HepG2 (cell line): Measurements from ENCODE around the gene RNASE3. TPM values are rescaled to one million over a fixed set of nuclear protein-coding genes. Genes with fewer than 3 reads are reported as not detected.

Source experiments
- ATAC-seq: fragments of 200-7000 bp; cut with Tn5 transposase; 3 replicates; pipeline ENCODE4 v1.9.1; 2020; ENCODE audit warnings: mild to moderate bottlenecking, moderate library complexity
- BruUV-seq: library from RNA; stranded (reverse); fragments of 400-500 nt; replicated peaks from 2 replicates; lab custom pipeline; 2021; lab: Mats Ljungman, UMichigan
- CTCF ChIA-PET: fragments of 300-600 bp; formaldehyde crosslinking; extraction: SDS; loops from one replicate; lab custom pipeline; 2021; ENCODE audit warnings: low total read pairs, inconsistent platforms, low intra/inter-chr PET ratio; lab: Yijun Ruan, JAX
- POLR2A ChIA-PET: fragments of 350-600 bp; sonication (Branson Sonifier 250); formaldehyde crosslinking; loops from one replicate; lab custom pipeline; 2020; ENCODE audit warnings: antibody characterized with exemption, inconsistent platforms; lab: Yijun Ruan, JAX
- DNase-seq: peaks from one replicate; pipeline ENCODE4 v3.0.0-alpha.2; 2015; ENCODE audit warnings: low spot score
- FAIRE-seq: peaks from 3 replicates; lab custom pipeline; 2011; peaks lifted over from hg19 to GRCh38; lab: Jason Lieb, UNC
- H2AFZ ChIP-seq: one replicate; pipeline ENCODE4 v1.6.1; 2011; ENCODE audit warnings: low read length, inconsistent platforms
- H3K27ac ChIP-seq: fragments of 300-600 bp; 3 replicates; pipeline ENCODE4 v1.8.0; 2011; ENCODE audit warnings: mixed run types, mild to moderate bottlenecking, mixed read lengths, low read length, inconsistent platforms; ENCODE audit not compliant: insufficient read depth; ENCODE audit errors: extremely low read length
- H3K27me3 ChIP-seq, 2 experiments: fragments of 200-600 bp in 1 of 2; 2 replicates in 1 of 2; 3 replicates in 1 of 2; pipeline versions ENCODE4 v1.6.0 to v1.8.0; 2011; ENCODE audit warnings: low read length in 2 of 2, mild to moderate bottlenecking in 2 of 2, moderate library complexity in 2 of 2, inconsistent platforms in 1 of 2; ENCODE audit not compliant: insufficient read depth in 2 of 2, control insufficient read depth in 1 of 2
- H3K36me3 ChIP-seq, 2 experiments: fragments of 200-600 bp in 1 of 2; replicated peaks in 1 of 2; 2 replicates in 1 of 2; 3 replicates in 1 of 2; pipeline versions ENCODE4 v1.5.1 to v1.8.0; 2011; ENCODE audit warnings: low read length in 2 of 2, inconsistent platforms in 1 of 2; ENCODE audit not compliant: insufficient read depth in 2 of 2, control insufficient read depth in 1 of 2
- H3K4me1 ChIP-seq: 2 replicates; pipeline ENCODE4 v1.5.1; 2012; ENCODE audit warnings: low read length, inconsistent platforms; ENCODE audit not compliant: insufficient read depth
- H3K4me2 ChIP-seq: 2 replicates; pipeline ENCODE4 v1.6.0; 2011; ENCODE audit warnings: low read depth, low read length, inconsistent platforms
- H3K4me3 ChIP-seq, 3 experiments: fragments of 200-600 bp in 1 of 3; sonication (generic), shearing (Covaris generic) in 1 of 3; replicated peaks in 1 of 3; 2 replicates each; pipeline ENCODE4 v1.5.1; 2011 to 2016; ENCODE audit warnings: low read length in 3 of 3, inconsistent platforms in 2 of 3, low read depth in 2 of 3, mild to moderate bottlenecking in 2 of 3, control low read depth in 1 of 3, mixed read lengths in 1 of 3; ENCODE audit not compliant: insufficient read depth in 1 of 3
- H3K79me2 ChIP-seq: one replicate; pipeline ENCODE4 v1.6.1; 2011; ENCODE audit warnings: low read length, inconsistent platforms; ENCODE audit not compliant: insufficient read depth
- H3K9ac ChIP-seq: 2 replicates; pipeline ENCODE4 v1.6.0; 2011; ENCODE audit warnings: mild to moderate bottlenecking, low read depth, low read length, inconsistent platforms; ENCODE audit not compliant: insufficient read depth
- H3K9me3 ChIP-seq: 2 replicates; pipeline ENCODE4 v1.5.1; 2012; ENCODE audit warnings: mild to moderate bottlenecking, low read length
- H4K20me1 ChIP-seq: 2 replicates; pipeline ENCODE4 v1.6.0; 2011; ENCODE audit warnings: inconsistent platforms, mild to moderate bottlenecking, low read length, moderate library complexity; ENCODE audit not compliant: insufficient read depth
- BCL6 ChIP-seq: IDR thresholded peaks from 2 replicates; pipeline ENCODE4 v1.6.1; 2016; ENCODE audit warnings: missing genetic modification reagents, missing compliant biosample characterization
- FLYWCH1 ChIP-seq: sonication (generic); formaldehyde crosslinking; IDR thresholded peaks from 2 replicates; pipeline ENCODE4 v1.8.1; 2023; ENCODE audit warnings: mild to moderate bottlenecking, missing genetic modification reagents
- FOXM1 ChIP-seq: sonication (generic); formaldehyde crosslinking; IDR thresholded peaks from 2 replicates; pipeline ENCODE4 v1.5.0; 2020; ENCODE audit warnings: missing genetic modification reagents
- ZBTB8A ChIP-seq: sonication (generic); formaldehyde crosslinking; IDR thresholded peaks from 2 replicates; pipeline ENCODE4 v1.4.0; 2020; ENCODE audit warnings: mild to moderate bottlenecking, low read depth, missing genetic modification reagents, borderline replicate concordance
- ZNF713 ChIP-seq: sonication (generic); formaldehyde crosslinking; IDR thresholded peaks from 2 replicates; pipeline ENCODE4 v1.4.0; 2020; ENCODE audit warnings: mild to moderate bottlenecking, missing genetic modification reagents
- WGBS: methylation state at CpG from one replicate; pipeline ENCODE4 v1.1.6; 2017; ENCODE audit warnings: low lambda C conversion rate; 5-methylcytosine and 5-hydroxymethylcytosine counted together
- in situ Hi-C: cut with HindIII; loops from 2 replicates; pipeline ENCODE4 v1.10.0; 2017; ENCODE audit warnings: low pct_unique_long_range_greater_than_20kb; ENCODE audit not compliant: extremely low pct_ligation_motif_present
- intact Hi-C: fragments of 100-400 bp; cut with micrococcal nuclease; formaldehyde crosslinking; loops from one replicate; pipeline ENCODE4 v1.10.0; 2022; ENCODE audit not compliant: unreplicated experiment
- polyA plus RNA-seq, 8 experiments: library from polyadenylated mRNA; depleted of rRNA in 3 of 8; stranded (reverse) in 7 of 8; unstranded in 1 of 8; fragments of >200 nt; fragmentation: Illumina TruSeq in 4 of 8; extraction: Trizol in 4 of 8; gene quantifications; 2 replicates each; pipeline versions ENCODE4 v1.2.1 to v1.2.3, GENCODE V29; 2011 to 2016; ENCODE audit warnings: low read depth in 4 of 8, missing spikeins in 1 of 8, mixed read lengths in 1 of 8; ENCODE audit not compliant: insufficient read depth in 1 of 8
- total RNA-seq, 5 experiments: library from RNA; depleted of rRNA; stranded (reverse); fragments of >200 nt; fragmentation: Illumina TruSeq; extraction: Trizol; gene quantifications; 2 replicates each; pipeline ENCODE4 v1.2.3, GENCODE V29; 2016; ENCODE audit warnings: low read depth in 1 of 5
- TF ChIP-seq, protein P1 (sequence below): sonication (generic); formaldehyde crosslinking; IDR thresholded peaks from 2 replicates; pipeline ENCODE4 v1.5.1; 2020; ENCODE audit warnings: missing genetic modification reagents, mild to moderate bottlenecking, borderline replicate concordance
- TF ChIP-seq, protein P2 (sequence below), 2 experiments: fragments of 450-650 bp in 1 of 2; sonication (generic) in 1 of 2; formaldehyde crosslinking; IDR thresholded peaks; 2 replicates each; pipeline versions ENCODE4 v1.5.0 to v1.8.0; 2020 to 2022; ENCODE audit warnings: mild to moderate bottlenecking in 1 of 2, missing genetic modification reagents in 1 of 2
- TF ChIP-seq, protein P3 (sequence below): sonication (generic); formaldehyde crosslinking; IDR thresholded peaks from 2 replicates; pipeline ENCODE4 v1.8.0; 2022; ENCODE audit warnings: low read depth, missing genetic modification reagents
- TF ChIP-seq, protein P4 (sequence below): sonication (generic); formaldehyde crosslinking; IDR thresholded peaks from 2 replicates; pipeline ENCODE4 v1.4.0; 2020; ENCODE audit warnings: missing genetic modification reagents
- TF ChIP-seq, protein P5 (sequence below): sonication (generic); formaldehyde crosslinking; IDR thresholded peaks from 2 replicates; pipeline ENCODE4 v1.4.0; 2020; ENCODE audit warnings: missing genetic modification reagents, mild to moderate bottlenecking, borderline replicate concordance
- TF ChIP-seq, protein P6 (sequence below): sonication (generic); formaldehyde crosslinking; IDR thresholded peaks from 2 replicates; pipeline ENCODE4 v1.5.0; 2020; ENCODE audit warnings: mild to moderate bottlenecking, missing genetic modification reagents, moderate library complexity

The RNASE3 gene
- total and polyA plus RNA-seq, 2 of the 13 experiments (the other 11 are each of a cell fraction or from before 2014, with no cell fraction given) = not detected

DNA sequence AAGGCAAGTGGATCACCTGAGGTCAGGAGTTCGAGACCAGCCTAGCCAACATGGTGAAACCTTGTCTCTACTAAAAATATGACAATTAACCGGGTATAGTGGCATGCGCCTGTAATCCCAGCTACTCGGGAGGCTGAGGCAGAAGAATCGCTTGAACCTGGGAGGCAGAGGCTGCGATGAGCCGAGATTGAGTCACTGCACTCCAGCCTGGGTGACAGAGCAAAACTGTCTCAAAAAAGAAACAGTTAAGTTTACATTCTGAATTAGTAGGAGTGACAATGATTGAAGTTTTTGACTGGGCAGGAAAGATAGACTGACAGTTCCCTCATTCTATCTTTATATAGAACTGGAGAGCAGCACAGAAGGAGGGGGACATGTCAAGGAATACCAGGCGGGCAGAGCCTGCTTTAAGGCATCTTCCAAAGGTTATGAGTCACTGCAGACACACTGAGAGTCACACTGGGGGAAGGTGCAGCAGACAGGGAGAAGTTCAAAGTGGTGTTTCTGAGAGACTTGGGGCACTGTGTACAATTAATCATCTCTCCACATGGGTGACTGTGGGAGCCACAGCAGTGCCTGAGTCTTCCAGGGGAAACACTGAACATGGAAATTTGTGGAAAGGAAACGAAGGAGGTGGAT is 42.8 kb upstream of the RNASE3 start:
- Histone ChIP-seq H4K20me1 (no peaks in the 10 kb centered on the region), H3K79me2 (no peaks in the 10 kb centered on the region)
- in situ Hi-C loops = no loop called here
- TF ChIP-seq, protein P1, sequence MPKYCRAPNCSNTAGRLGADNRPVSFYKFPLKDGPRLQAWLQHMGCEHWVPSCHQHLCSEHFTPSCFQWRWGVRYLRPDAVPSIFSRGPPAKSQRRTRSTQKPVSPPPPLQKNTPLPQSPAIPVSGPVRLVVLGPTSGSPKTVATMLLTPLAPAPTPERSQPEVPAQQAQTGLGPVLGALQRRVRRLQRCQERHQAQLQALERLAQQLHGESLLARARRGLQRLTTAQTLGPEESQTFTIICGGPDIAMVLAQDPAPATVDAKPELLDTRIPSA = no peak
- no peak for TF ChIP-seq ZBTB8A (CRISPR knock-in tag)
- TF ChIP-seq, protein P2, sequence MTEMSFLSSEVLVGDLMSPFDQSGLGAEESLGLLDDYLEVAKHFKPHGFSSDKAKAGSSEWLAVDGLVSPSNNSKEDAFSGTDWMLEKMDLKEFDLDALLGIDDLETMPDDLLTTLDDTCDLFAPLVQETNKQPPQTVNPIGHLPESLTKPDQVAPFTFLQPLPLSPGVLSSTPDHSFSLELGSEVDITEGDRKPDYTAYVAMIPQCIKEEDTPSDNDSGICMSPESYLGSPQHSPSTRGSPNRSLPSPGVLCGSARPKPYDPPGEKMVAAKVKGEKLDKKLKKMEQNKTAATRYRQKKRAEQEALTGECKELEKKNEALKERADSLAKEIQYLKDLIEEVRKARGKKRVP (CRISPR knock-in tag; IDR thresholded peaks at IDR 0.05) = no peak
- TF ChIP-seq, protein P3, sequence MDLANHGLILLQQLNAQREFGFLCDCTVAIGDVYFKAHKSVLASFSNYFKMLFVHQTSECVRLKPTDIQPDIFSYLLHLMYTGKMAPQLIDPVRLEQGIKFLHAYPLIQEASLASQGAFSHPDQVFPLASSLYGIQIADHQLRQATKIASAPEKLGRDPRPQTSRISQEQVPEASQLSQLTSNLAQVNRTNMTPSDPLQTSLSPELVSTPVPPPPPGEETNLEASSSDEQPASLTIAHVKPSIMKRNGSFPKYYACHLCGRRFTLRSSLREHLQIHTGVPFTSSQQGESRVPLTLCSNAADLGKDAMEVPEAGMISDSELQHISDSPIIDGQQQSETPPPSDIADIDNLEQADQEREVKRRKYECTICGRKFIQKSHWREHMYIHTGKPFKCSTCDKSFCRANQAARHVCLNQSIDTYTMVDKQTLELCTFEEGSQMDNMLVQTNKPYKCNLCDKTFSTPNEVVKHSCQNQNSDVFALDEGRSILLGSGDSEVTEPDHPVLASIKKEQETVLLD (CRISPR knock-in tag) = no peak
- TF ChIP-seq, protein P4, sequence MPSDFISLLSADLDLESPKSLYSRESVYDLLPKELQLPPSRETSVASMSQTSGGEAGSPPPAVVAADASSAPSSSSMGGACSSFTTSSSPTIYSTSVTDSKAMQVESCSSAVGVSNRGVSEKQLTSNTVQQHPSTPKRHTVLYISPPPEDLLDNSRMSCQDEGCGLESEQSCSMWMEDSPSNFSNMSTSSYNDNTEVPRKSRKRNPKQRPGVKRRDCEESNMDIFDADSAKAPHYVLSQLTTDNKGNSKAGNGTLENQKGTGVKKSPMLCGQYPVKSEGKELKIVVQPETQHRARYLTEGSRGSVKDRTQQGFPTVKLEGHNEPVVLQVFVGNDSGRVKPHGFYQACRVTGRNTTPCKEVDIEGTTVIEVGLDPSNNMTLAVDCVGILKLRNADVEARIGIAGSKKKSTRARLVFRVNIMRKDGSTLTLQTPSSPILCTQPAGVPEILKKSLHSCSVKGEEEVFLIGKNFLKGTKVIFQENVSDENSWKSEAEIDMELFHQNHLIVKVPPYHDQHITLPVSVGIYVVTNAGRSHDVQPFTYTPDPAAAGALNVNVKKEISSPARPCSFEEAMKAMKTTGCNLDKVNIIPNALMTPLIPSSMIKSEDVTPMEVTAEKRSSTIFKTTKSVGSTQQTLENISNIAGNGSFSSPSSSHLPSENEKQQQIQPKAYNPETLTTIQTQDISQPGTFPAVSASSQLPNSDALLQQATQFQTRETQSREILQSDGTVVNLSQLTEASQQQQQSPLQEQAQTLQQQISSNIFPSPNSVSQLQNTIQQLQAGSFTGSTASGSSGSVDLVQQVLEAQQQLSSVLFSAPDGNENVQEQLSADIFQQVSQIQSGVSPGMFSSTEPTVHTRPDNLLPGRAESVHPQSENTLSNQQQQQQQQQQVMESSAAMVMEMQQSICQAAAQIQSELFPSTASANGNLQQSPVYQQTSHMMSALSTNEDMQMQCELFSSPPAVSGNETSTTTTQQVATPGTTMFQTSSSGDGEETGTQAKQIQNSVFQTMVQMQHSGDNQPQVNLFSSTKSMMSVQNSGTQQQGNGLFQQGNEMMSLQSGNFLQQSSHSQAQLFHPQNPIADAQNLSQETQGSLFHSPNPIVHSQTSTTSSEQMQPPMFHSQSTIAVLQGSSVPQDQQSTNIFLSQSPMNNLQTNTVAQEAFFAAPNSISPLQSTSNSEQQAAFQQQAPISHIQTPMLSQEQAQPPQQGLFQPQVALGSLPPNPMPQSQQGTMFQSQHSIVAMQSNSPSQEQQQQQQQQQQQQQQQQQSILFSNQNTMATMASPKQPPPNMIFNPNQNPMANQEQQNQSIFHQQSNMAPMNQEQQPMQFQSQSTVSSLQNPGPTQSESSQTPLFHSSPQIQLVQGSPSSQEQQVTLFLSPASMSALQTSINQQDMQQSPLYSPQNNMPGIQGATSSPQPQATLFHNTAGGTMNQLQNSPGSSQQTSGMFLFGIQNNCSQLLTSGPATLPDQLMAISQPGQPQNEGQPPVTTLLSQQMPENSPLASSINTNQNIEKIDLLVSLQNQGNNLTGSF = no peak
- TF ChIP-seq, protein P5, sequence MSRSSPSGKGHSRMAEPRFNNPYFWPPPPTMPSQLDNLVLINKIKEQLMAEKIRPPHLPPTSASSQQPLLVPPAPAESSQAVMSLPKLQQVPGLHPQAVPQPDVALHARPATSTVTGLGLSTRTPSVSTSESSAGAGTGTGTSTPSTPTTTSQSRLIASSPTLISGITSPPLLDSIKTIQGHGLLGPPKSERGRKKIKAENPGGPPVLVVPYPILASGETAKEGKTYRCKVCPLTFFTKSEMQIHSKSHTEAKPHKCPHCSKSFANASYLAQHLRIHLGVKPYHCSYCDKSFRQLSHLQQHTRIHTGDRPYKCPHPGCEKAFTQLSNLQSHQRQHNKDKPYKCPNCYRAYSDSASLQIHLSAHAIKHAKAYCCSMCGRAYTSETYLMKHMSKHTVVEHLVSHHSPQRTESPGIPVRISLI (CRISPR knock-in tag) = no peak
- TF ChIP-seq FLYWCH1 (CRISPR knock-in tag) = no peak
- TF ChIP-seq ZNF713 = no peak
- TF ChIP-seq FOXM1 = no peak
- TF ChIP-seq, protein P6, sequence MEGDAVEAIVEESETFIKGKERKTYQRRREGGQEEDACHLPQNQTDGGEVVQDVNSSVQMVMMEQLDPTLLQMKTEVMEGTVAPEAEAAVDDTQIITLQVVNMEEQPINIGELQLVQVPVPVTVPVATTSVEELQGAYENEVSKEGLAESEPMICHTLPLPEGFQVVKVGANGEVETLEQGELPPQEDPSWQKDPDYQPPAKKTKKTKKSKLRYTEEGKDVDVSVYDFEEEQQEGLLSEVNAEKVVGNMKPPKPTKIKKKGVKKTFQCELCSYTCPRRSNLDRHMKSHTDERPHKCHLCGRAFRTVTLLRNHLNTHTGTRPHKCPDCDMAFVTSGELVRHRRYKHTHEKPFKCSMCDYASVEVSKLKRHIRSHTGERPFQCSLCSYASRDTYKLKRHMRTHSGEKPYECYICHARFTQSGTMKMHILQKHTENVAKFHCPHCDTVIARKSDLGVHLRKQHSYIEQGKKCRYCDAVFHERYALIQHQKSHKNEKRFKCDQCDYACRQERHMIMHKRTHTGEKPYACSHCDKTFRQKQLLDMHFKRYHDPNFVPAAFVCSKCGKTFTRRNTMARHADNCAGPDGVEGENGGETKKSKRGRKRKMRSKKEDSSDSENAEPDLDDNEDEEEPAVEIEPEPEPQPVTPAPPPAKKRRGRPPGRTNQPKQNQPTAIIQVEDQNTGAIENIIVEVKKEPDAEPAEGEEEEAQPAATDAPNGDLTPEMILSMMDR = no peak
- no peak for TF ChIP-seq BCL6 (CRISPR knock-in tag)

More for the DNA sequence above, 42.8 kb upstream of the RNASE3 start:
- Histone ChIP-seq H3K4me1 (peaks cover 13% of the 10 kb centered on the region), H2AFZ (no peak overlapping the region), H3K4me2 (no peak overlapping the region), H3K4me3 (no peak overlapping the region), H3K9ac (no peak overlapping the region), H3K27me3 (no peaks in the 10 kb centered on the region), H3K36me3 (no peaks in the 10 kb centered on the region), H3K27ac (no peak overlapping the region), H3K9me3 (no peaks in the 10 kb centered on the region)
- 4% methylated on average over 9 of the region's 9 CpGs for WGBS
- FAIRE-seq (no peak), ATAC-seq (peak; percentile 49), DNase-seq (no peak)
- intact Hi-C loops = no loop called here
- ChIA-PET POLR2A (no interaction called here), CTCF (no interaction called here)
- BruUV-seq = no TSS peak
